Panc1 (cell line): ENCODE data around the gene PKP4. TPM values are rescaled to one million over a fixed set of nuclear protein-coding genes. Genes with fewer than 3 reads are reported as not detected.
A peak's percentile ranks its signal among the peaks of the same experiment; 100 is the strongest.

ENCODE experiments used
- ATAC-seq: fragments of 200-7000 bp; cut with Tn5 transposase; 2 replicates; pipeline ENCODE4 v1.9.1; 2020; ENCODE audit warnings: mild to moderate bottlenecking, moderate library complexity
- BruUV-seq: library from RNA; stranded (reverse); fragments of 400-500 nt; replicated peaks from 2 replicates; lab custom pipeline; 2021; lab: Mats Ljungman, UMichigan
- CTCF ChIA-PET: fragments of 300-600 bp; sonication (Branson Sonifier 250); formaldehyde crosslinking; loops from one replicate; lab custom pipeline; 2022; ENCODE audit warnings: antibody characterized with exemption; lab: Charles Lee
- POLR2A ChIA-PET: fragments of 300-600 bp; sonication (Branson Sonifier 250); formaldehyde crosslinking; loops from one replicate; lab custom pipeline; 2022; ENCODE audit warnings: antibody characterized with exemption; lab: Charles Lee
- DNase-seq: peaks from one replicate; pipeline ENCODE4 v3.0.0-alpha.2; 2010; ENCODE audit warnings: low read depth, low spot score
- H3K27ac ChIP-seq: 2 replicates; pipeline ENCODE4 v1.5.1; 2011; ENCODE audit warnings: mild to moderate bottlenecking, low read length, inconsistent platforms
- H3K27me3 ChIP-seq: fragments of 200-500 bp; sonication (Bioruptor generic); 2 replicates; pipeline ENCODE4 v1.6.0; 2014; ENCODE audit warnings: low read length, inconsistent platforms; ENCODE audit not compliant: control insufficient read depth, insufficient read depth
- H3K36me3 ChIP-seq: fragments of 200-500 bp; sonication (Bioruptor generic); 2 replicates; pipeline ENCODE4 v1.5.1; 2014; ENCODE audit warnings: inconsistent platforms, mild to moderate bottlenecking, low read length, moderate library complexity; ENCODE audit not compliant: control insufficient read depth, insufficient read depth
- H3K4me1 ChIP-seq: 2 replicates; pipeline ENCODE4 v1.5.1; 2011; ENCODE audit warnings: inconsistent platforms, mild to moderate bottlenecking, low read length, moderate library complexity; ENCODE audit not compliant: control insufficient read depth, insufficient read depth
- H3K4me3 ChIP-seq, 2 experiments: 2 replicates each; pipeline ENCODE4 v1.5.1; 2011 to 2012; ENCODE audit warnings: low read depth in 2 of 2, low read length in 2 of 2, mild to moderate bottlenecking in 2 of 2, inconsistent platforms in 1 of 2, moderate library complexity in 1 of 2
- H3K9me3 ChIP-seq: fragments of 200-500 bp; sonication (Bioruptor generic); 2 replicates; pipeline ENCODE4 v1.5.1; 2014; ENCODE audit warnings: low read depth, mild to moderate bottlenecking, inconsistent platforms, low read length, moderate library complexity; ENCODE audit not compliant: control insufficient read depth, insufficient read depth
- POLR2AphosphoS5 ChIP-seq: IDR thresholded peaks from 2 replicates; pipeline ENCODE4 v1.6.1; 2012; ENCODE audit warnings: mild to moderate bottlenecking, low read depth, low read length, moderate library complexity
- REST ChIP-seq, 2 experiments: IDR thresholded peaks; 2 replicates each; pipeline ENCODE4 v1.6.1; 2011 to 2012; ENCODE audit warnings: low read depth in 2 of 2, control low read depth in 1 of 2, low read length in 1 of 2, mild to moderate bottlenecking in 1 of 2, moderate library complexity in 1 of 2; ENCODE audit not compliant: insufficient read depth in 1 of 2
- SIN3A ChIP-seq: IDR thresholded peaks from 2 replicates; pipeline ENCODE4 v1.6.1; 2012; ENCODE audit warnings: low read depth, mild to moderate bottlenecking, low read length, moderate library complexity, borderline replicate concordance; ENCODE audit not compliant: insufficient read depth
- TCF7L2 ChIP-seq: IDR thresholded peaks from 2 replicates; pipeline ENCODE4 v1.6.1; 2011; ENCODE audit warnings: mild to moderate bottlenecking, low read depth, low read length, inconsistent platforms
- in situ Hi-C: cut with HindIII; loops from 2 replicates; pipeline ENCODE4 v1.10.0; 2016; ENCODE audit warnings: low sequenced_read_pairs, low pct_unique_long_range_greater_than_20kb
- intact Hi-C: fragments of 100-400 bp; cut with micrococcal nuclease; formaldehyde crosslinking; loops from one replicate; pipeline ENCODE4 v1.10.0; 2022; ENCODE audit not compliant: unreplicated experiment
- total RNA-seq: library from RNA; stranded (reverse); gene quantifications from one replicate; pipeline ENCODE4 v1.2.1, GENCODE V29; 2021; ENCODE audit not compliant: unreplicated experiment
- TF ChIP-seq, protein P1 (sequence below): fragments of 450-650 bp; IDR thresholded peaks from 2 replicates; pipeline ENCODE4 v1.5.1; 2017; ENCODE audit warnings: mild to moderate bottlenecking

The PKP4 gene
- total RNA-seq, 1 experiment from 2014 or later = 81.7 TPM

DNA sequence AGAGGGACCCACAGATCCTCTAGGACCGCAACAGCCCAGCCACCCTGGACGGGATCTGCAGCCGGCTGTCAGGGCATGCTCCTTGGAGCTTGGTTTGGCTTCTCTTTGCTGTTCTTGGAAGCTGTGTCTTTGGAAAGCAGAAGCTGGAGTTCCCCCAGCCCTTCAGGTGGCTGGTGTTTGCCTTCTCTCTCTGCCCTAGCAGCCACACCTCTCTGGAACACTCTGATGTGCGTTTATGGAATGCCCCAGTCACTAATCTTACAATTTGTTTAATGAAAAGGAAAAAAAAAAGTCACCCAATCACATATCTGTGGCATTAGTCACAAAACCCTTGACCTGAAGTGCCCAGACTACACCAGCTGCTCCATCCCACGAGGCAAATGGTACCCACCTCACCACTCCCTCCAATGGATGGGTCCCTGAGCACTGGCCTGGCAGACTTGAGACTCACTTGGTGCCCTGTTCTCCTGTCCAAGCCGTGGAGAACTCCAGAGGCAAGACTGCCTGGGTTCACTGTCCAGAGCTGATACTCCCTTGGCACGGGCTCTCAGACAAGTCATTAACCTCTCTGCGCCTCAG lies 268.1 kb downstream of the PKP4 start:
- DNase-seq (no peak), ATAC-seq (peak; percentile 55)
- Histone ChIP-seq H3K36me3 (no peaks in the 10 kb centered on the region), H3K4me3 (peak overlapping the region in 1 of 2 experiments; percentile 29; a peak in 1 of 4 replicates), H3K4me1 (peaks cover 20% of the 10 kb centered on the region), H3K27ac (no peak overlapping the region), H3K27me3 (0 out of 2 replicates have a peak, but pooled peaks cover 2% of the 10 kb centered on the region), H3K9me3 (no peaks in the 10 kb centered on the region)
- no TSS peak for BruUV-seq
- in situ Hi-C loops = no loop called here
- ChIA-PET POLR2A (interaction anchor here (0.7 kb wide), 1 partner anchor 53 kb away, joined by 3 read pairs; no protein-coding TSS in a partner anchor), CTCF (interaction anchor here (0.6 to 1.6 kb wide), 5 partner anchors 13 to 701 kb away, joined by 3 to 8 read pairs (median 3); no protein-coding TSS in a partner anchor)
- intact Hi-C loops = no loop called here
- TF ChIP-seq REST (IDR thresholded peaks at IDR 0.05; ENCODE audit: insufficient read depth in 1 of 2, low read depth in 2 of 2, low read length in 1 of 2) (no peak), TCF7L2 (no peak), SIN3A (no peak), POLR2AphosphoS5 (no peak)
- TF ChIP-seq, protein P1, sequence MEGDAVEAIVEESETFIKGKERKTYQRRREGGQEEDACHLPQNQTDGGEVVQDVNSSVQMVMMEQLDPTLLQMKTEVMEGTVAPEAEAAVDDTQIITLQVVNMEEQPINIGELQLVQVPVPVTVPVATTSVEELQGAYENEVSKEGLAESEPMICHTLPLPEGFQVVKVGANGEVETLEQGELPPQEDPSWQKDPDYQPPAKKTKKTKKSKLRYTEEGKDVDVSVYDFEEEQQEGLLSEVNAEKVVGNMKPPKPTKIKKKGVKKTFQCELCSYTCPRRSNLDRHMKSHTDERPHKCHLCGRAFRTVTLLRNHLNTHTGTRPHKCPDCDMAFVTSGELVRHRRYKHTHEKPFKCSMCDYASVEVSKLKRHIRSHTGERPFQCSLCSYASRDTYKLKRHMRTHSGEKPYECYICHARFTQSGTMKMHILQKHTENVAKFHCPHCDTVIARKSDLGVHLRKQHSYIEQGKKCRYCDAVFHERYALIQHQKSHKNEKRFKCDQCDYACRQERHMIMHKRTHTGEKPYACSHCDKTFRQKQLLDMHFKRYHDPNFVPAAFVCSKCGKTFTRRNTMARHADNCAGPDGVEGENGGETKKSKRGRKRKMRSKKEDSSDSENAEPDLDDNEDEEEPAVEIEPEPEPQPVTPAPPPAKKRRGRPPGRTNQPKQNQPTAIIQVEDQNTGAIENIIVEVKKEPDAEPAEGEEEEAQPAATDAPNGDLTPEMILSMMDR = no peak

DNA sequence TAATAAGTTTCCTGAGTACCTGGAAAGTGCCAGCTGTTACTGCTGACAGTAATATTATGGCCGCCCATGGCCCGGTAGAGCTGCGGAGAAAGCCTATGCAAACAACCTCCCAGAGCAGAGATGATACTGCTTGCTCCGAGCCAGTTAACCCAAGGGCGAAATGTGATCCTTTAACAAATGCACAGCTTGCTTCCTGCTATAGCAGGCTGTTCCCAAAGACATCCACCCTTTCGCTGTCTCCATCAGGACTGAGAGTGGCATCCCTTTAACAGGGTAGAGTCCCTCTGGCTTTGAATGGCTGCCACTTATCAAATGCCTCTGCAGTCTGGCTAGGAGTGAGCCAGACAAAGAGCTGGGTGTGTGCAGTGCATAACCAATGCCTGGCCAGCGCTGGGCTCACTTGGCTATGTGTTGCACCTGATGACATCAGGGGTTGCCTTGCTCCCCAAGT lies 268.7 kb downstream of the PKP4 start:
- CTCF ChIA-PET = interaction anchor here (1.1 to 1.6 kb wide), 2 partner anchors 20 to 701 kb away, joined by 3 to 8 read pairs; no protein-coding TSS in a partner anchor
- POLR2A ChIA-PET = no interaction called here
- TF ChIP-seq REST (IDR thresholded peaks at IDR 0.05; ENCODE audit: insufficient read depth in 1 of 2, low read depth in 2 of 2, low read length in 1 of 2) (no peak), POLR2AphosphoS5 (no peak), SIN3A (no peak), TCF7L2 (no peak)
- TF ChIP-seq, protein P1 = no peak
- Histone ChIP-seq H3K4me3 (no peak overlapping the region), H3K36me3 (no peaks in the 10 kb centered on the region), H3K4me1 (peaks cover 20% of the 10 kb centered on the region), H3K27me3 (0 out of 2 replicates have a peak, but pooled peaks cover 2% of the 10 kb centered on the region), H3K27ac (no peak overlapping the region), H3K9me3 (no peaks in the 10 kb centered on the region)
- in situ Hi-C loops (no loop called here), intact Hi-C loops (no loop called here)
- BruUV-seq = no TSS peak
- ATAC-seq (no peak), DNase-seq (no peak)
